ENCODE results near the gene DDIAS. TPM values are rescaled to one million over a fixed set of nuclear protein-coding genes. Genes with fewer than 3 reads are reported as not detected.
"Not testable (repeated sequence)": the region's sequence is repeated elsewhere in the genome, so short reads cannot be mapped to it uniquely, and the experiment has no call there.

The DDIAS gene, protein sequence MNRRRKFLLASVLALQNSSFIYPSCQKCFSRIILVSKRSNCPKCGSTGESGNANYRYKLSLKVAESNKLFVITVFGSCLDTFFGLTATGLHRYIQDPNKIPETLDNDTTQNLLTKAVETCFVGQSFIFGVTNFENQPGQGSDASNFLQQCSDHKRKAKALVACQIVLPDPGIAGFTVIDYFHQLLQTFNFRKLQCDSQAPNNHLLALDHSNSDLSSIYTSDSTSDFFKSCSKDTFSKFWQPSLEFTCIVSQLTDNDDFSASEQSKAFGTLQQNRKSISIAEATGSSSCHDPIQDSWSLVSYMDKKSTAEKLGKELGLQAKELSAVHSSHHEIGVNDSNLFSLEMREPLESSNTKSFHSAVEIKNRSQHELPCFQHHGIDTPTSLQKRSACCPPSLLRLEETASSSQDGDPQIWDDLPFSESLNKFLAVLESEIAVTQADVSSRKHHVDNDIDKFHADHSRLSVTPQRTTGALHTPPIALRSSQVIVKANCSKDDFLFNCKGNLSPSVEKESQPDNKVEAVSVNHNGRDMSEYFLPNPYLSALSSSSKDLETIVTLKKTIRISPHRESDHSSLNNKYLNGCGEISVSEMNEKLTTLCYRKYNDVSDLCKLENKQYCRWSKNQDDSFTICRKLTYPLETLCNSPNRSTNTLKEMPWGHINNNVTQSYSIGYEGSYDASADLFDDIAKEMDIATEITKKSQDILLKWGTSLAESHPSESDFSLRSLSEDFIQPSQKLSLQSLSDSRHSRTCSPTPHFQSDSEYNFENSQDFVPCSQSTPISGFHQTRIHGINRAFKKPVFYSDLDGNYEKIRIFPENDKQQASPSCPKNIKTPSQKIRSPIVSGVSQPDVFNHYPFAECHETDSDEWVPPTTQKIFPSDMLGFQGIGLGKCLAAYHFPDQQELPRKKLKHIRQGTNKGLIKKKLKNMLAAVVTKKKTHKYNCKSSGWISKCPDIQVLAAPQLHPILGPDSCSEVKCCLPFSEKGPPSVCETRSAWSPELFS
- total RNA-seq (1 to 10 TPM in 2 of 4 donors, under 1 TPM in 2; 0.21 to 2.1 (median 1.1) TPM), polyA plus RNA-seq (1 to 10 TPM in 2 of 3 donors, under 1 TPM in 1; 0.94 to 6.6 (median 3.1) TPM)
- long read RNA-seq, donor 1, result 0 reads
- long read RNA-seq, donor 2, result 0 reads

DNA sequence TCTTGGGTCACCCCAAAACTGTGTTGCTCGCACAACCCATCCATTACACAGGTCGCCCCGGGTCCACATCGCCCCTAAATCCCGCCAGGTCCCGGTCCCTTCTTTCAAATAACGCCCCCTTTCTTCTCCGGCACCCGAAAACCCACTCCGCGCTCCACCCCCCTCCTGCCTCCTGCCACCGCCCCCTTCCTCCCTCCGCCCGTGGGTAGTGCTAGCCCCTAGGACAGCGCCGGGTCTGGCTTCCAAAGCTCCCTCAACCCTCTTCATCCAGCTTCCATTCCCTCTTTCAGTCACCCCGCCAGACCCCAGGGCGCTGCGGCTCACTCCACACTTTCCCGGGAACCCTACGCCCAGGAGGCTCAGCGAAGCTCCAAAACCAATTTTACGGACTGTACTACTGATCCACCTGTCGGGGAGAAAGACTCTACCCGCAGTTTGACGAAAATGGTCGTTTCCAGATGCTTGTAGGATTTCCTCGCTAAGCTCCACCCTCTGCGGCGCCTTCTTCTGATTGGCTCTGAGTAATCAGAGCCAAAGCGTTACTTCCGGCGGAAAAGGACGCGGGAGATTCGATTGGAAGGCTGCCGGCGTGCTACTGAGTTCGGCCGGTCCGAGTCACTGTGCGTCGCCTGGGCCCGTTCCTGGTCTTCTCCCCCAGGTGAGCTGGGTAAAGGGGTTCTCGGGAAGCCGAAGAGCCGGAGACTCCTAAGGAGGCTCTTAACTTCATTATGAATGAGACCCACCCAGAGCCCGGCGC, at the start of gene DDIAS:
Gene DDIAS, plus strand, starts transcription at position 572 of the 757 bp plus-strand sequence. CDS start 13,003 bp downstream, outside the sequence.
- peak; percentile 85 to 90 (median 88) for ATAC-seq
- Histone ChIP-seq H3K4me1 (peaks cover 10% of the 10 kb centered on the region), H3K27me3 (ENCODE audit: insufficient read depth in 3 of 3, low read length in 2 of 3) (no peaks in the 10 kb centered on the region), H3K36me3 (ENCODE audit: insufficient read depth in 1 of 2, low read depth in 1 of 2) (no peaks in the 10 kb centered on the region), H3K4me3 (peak within 1 kb of the TSS; percentile 84), H3K27ac (peak within 1 kb of the TSS; percentile 88), H3K9me3 (no peaks in the 10 kb centered on the region)
- intact Hi-C loops (cut with DNase I), result loop anchor here (2.0 to 10.0 kb wide), 6 partner anchors 35 to 383 kb away; partner anchors contain the start of genes RAB30 (in 2 of the 2), ANKRD42 (in 1 of the 2), CCDC90B (in 1 of the 2) and PCF11 (in 1 of the 2)
- WGBS, 3 donors, result 0% methylated on average over 49 of the region's 49 CpGs
- TF ChIP-seq, protein P1, sequence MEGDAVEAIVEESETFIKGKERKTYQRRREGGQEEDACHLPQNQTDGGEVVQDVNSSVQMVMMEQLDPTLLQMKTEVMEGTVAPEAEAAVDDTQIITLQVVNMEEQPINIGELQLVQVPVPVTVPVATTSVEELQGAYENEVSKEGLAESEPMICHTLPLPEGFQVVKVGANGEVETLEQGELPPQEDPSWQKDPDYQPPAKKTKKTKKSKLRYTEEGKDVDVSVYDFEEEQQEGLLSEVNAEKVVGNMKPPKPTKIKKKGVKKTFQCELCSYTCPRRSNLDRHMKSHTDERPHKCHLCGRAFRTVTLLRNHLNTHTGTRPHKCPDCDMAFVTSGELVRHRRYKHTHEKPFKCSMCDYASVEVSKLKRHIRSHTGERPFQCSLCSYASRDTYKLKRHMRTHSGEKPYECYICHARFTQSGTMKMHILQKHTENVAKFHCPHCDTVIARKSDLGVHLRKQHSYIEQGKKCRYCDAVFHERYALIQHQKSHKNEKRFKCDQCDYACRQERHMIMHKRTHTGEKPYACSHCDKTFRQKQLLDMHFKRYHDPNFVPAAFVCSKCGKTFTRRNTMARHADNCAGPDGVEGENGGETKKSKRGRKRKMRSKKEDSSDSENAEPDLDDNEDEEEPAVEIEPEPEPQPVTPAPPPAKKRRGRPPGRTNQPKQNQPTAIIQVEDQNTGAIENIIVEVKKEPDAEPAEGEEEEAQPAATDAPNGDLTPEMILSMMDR (IDR thresholded peaks at IDR 0.05), result no peak
- peak; percentile 94 to 97 for DNase-seq

DNA sequence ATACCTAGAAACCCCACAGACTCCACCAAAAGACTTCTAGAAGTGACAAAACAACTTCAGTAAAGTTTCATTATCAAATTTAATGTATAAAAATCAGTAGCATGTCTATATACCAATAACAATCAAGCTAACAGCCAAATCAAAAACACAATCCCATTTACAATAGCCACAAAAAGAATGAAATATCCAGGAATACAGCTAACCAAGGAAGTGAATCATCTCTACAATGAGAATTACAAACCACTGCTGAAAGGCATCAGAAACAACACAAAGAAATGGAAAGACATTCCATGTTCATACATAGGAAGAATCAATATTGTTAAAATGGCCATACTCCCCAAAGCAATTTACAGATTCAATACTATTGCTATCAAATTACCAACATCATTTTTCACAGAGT, 47.3 kb upstream of the DDIAS start:
- Histone ChIP-seq H3K27me3 (ENCODE audit: insufficient read depth in 3 of 3, low read length in 2 of 3) (no peaks in the 10 kb centered on the region), H3K27ac (no peak overlapping the region), H3K9me3 (no peaks in the 10 kb centered on the region), H3K4me1 (no peaks in the 10 kb centered on the region), H3K36me3 (ENCODE audit: insufficient read depth in 1 of 2, low read depth in 1 of 2) (peaks cover 0 to 14% of the 10 kb centered on the region in 2 donors), H3K4me3 (no peak overlapping the region)
- intact Hi-C loops (cut with DNase I), result no loop called here
- DNase-seq (no peak), ATAC-seq (no peak)
- TF ChIP-seq, protein P1 (IDR thresholded peaks at IDR 0.05), result no peak

DNA sequence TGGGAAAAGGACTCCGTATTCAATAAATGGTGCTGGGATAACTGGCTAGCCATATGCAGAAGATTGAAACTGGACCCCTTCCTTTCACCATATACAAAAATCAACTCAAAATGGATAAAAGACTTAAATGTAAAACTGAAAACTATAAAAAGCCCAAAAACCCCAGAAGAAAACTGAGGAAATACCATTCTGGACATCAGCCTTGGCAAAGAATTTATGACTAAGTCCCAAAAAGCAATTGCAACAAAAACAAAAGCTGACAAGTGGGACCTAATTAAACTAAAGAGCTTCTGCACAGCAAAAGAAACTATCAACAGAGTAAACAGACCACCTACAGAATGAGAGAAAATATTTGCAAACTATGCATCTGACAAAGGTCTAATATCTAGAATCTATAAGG, 46.6 kb upstream of the DDIAS start:
- H3K27me3 ChIP-seq (ENCODE audit: insufficient read depth in 3 of 3, low read length in 2 of 3); H3K4me3 ChIP-seq; DNase-seq; H3K27ac ChIP-seq; H3K36me3 ChIP-seq (ENCODE audit: insufficient read depth in 1 of 2, low read depth in 1 of 2); H3K4me1 ChIP-seq; ATAC-seq; H3K9me3 ChIP-seq; intact Hi-C loops (cut with DNase I): not testable (repeated sequence)
- 96 to 100% (median 97%) methylated on average over 1 of the region's 1 CpG for WGBS, 3 donors

DNA sequence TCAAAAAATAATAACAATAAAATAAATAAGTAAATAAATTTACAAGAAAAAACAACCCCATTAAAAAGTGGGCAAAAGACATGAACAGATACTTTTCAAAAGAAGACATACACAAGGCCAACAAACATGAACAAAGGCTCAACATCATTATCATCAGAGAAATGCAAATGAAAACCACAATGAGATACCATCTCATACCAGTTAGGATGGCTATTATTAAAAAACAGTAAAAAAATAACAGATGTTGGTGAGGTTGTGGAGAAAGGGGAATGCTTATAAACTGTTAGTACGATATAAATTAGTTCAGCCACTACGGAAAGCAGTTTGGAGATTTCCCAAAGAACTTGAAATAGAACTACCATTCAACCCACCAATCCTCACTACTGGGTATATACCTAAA, 45.9 kb upstream of the DDIAS start:
- TF ChIP-seq, protein P1 (IDR thresholded peaks at IDR 0.05), result no peak
- Histone ChIP-seq H3K27ac (no peak overlapping the region), H3K9me3 (no peaks in the 10 kb centered on the region), H3K36me3 (ENCODE audit: insufficient read depth in 1 of 2, low read depth in 1 of 2) (no peaks in the 10 kb centered on the region), H3K4me1 (no peaks in the 10 kb centered on the region), H3K4me3 (no peak overlapping the region), H3K27me3 (ENCODE audit: insufficient read depth in 3 of 3, low read length in 2 of 3) (no peaks in the 10 kb centered on the region)
- intact Hi-C loops (cut with DNase I), result no loop called here
- WGBS, 3 donors, result 89 to 100% (median 94%) methylated on average over 2 of the region's 2 CpGs
- ATAC-seq (no peak), DNase-seq (no peak)

All from psoas muscle (tissue), 8 donors.